GM23248 (cell line): ENCODE results near the gene KIRREL2.

Source experiments
- EZH2 ChIP-seq: fragments of 200-600 bp; sonication (generic); IDR thresholded peaks from 2 replicates; pipeline ENCODE4 v1.6.1; 2018; ENCODE audit warnings: antibody characterized with exemption, mild to moderate bottlenecking; ENCODE audit not compliant: insufficient read depth, poor library complexity, severe bottlenecking
- EZH2phosphoT487 ChIP-seq: fragments of 200-600 bp; sonication (generic); IDR thresholded peaks from 2 replicates; pipeline ENCODE4 v1.6.1; 2018; ENCODE audit warnings: antibody characterized with exemption, moderate library complexity, mild to moderate bottlenecking, low read depth; ENCODE audit not compliant: insufficient read depth

- no peak for TF ChIP-seq EZH2phosphoT487
- no peak for TF ChIP-seq EZH2
These were observed 25.7 kb upstream of the KIRREL2 start for GRCh38 chr19:35830986-35831385.
